Transverse colon (tissue), 4 donors: Measurements from ENCODE around the gene NABP2.

Source experiments
- CTCF ChIP-seq, 5 experiments: fragments of 200-600 bp in 3 of 5; fragments of 450-650 bp in 2 of 5; sonication (generic) in 3 of 5; IDR thresholded peaks; 1 replicate in 2 of 5; 2 replicates in 3 of 5; pipeline ENCODE4 v1.5.1; 2016 to 2017; ENCODE audit warnings: antibody characterized with exemption in 5 of 5, inconsistent platforms in 3 of 5, mild to moderate bottlenecking in 2 of 5, moderate library complexity in 1 of 5
- EP300 ChIP-seq: sonication (generic); formaldehyde crosslinking; IDR thresholded peaks from one replicate; pipeline ENCODE4 v1.6.1; 2017; ENCODE audit warnings: antibody characterized with exemption, low read depth
- POLR2A ChIP-seq: fragments of 450-650 bp; IDR thresholded peaks from one replicate; pipeline ENCODE4 v1.6.1; 2016; ENCODE audit warnings: antibody characterized with exemption, mild to moderate bottlenecking, moderate library complexity
- POLR2AphosphoS5 ChIP-seq, 3 donors: sonication (generic); formaldehyde crosslinking; IDR thresholded peaks; one replicate each; pipeline ENCODE4 v1.6.1; 2016; ENCODE audit warnings: antibody characterized with exemption in 3 of 3

GRCh38 chr12:56244494-56244893 lies 20.4 kb downstream of the NABP2 start:
- TF ChIP-seq CTCF (IDR thresholded peaks at IDR 0.05) (no peak), EP300 (no peak), POLR2AphosphoS5 (IDR thresholded peaks at IDR 0.05) (no peak), POLR2A (no peak)
